Lung (tissue), 12 donors: ENCODE measurements around the gene PTRHD1. TPM values are rescaled to one million over a fixed set of nuclear protein-coding genes. Genes with fewer than 3 reads are reported as not detected.

Experiments
- ATAC-seq: fragments of 200-7000 bp; cut with Tn5 transposase; one replicate; pipeline ENCODE4 v1.9.1; 2020; ENCODE audit warnings: moderate number of reproducible peaks; ENCODE audit not compliant: insufficient read depth, low FRiP score
- DNase-seq, 3 donors: peaks; one replicate each; pipeline ENCODE4 v3.0.0-alpha.2; 2013 to 2017
- H3K27ac ChIP-seq, 2 donors: one replicate each; pipeline ENCODE4 v1.5.1; 2013; ENCODE audit warnings: mild to moderate bottlenecking in 2 of 2, moderate library complexity in 2 of 2, control low read depth in 1 of 2, inconsistent platforms in 1 of 2, low read depth in 1 of 2, low read length in 1 of 2
- H3K27me3 ChIP-seq, 3 donors: one replicate each; pipeline ENCODE4 v1.5.1; 2013; ENCODE audit warnings: low read length in 2 of 3; ENCODE audit not compliant: control insufficient read depth in 3 of 3, insufficient read depth in 3 of 3
- H3K36me3 ChIP-seq, 4 donors: one replicate each; pipeline ENCODE4 v1.5.1; 2013; ENCODE audit warnings: low read length in 4 of 4, mild to moderate bottlenecking in 1 of 4, moderate library complexity in 1 of 4; ENCODE audit not compliant: control insufficient read depth in 4 of 4, insufficient read depth in 4 of 4
- H3K4me1 ChIP-seq, 5 donors: one replicate each; pipeline ENCODE4 v1.5.1; 2013; ENCODE audit warnings: low read length in 5 of 5, mild to moderate bottlenecking in 2 of 5, moderate library complexity in 1 of 5; ENCODE audit not compliant: control insufficient read depth in 5 of 5, insufficient read depth in 5 of 5
- H3K4me3 ChIP-seq: one replicate; pipeline ENCODE4 v1.5.1; 2013; ENCODE audit warnings: mild to moderate bottlenecking, control low read depth, moderate library complexity
- H3K9ac ChIP-seq, 2 donors: one replicate each; pipeline ENCODE4 v1.5.1; 2013; ENCODE audit warnings: low read length in 2 of 2, control low read depth in 1 of 2; ENCODE audit not compliant: insufficient read depth in 1 of 2
- H3K9me3 ChIP-seq, 4 donors: one replicate each; pipeline ENCODE4 v1.5.1; 2013; ENCODE audit warnings: low read length in 3 of 4, mild to moderate bottlenecking in 1 of 4, moderate library complexity in 1 of 4; ENCODE audit not compliant: control insufficient read depth in 4 of 4, insufficient read depth in 3 of 4
- CTCF ChIP-seq: IDR thresholded peaks from 2 replicates; pipeline ENCODE4 v1.5.1; 2012; ENCODE audit warnings: mild to moderate bottlenecking; ENCODE audit errors: control extremely low read depth, extremely low read depth
- WGBS, 2 donors: extraction: QIAGEN DNeasy Blood & Tissue Kit; methylation state at CpG; one replicate each; pipeline ENCODE4 v1.1.7; 2013; 5-methylcytosine and 5-hydroxymethylcytosine counted together
- polyA plus RNA-seq, 2 donors: library from polyadenylated mRNA; stranded (reverse); fragments of 200-250 nt; gene quantifications; one replicate each; pipeline ENCODE4 v1.2.1, GENCODE V29; 2013
- total RNA-seq, 2 donors: library from RNA; depleted of rRNA in 1 of 2; stranded (reverse); fragments of >200 nt in 1 of 2; gene quantifications; one replicate each; pipeline ENCODE4 v1.2.1, GENCODE V29; 2014 to 2021
- donor health status: control.
- donor health status: control.
- donor health status: Bipolar disorder and iron deficiency.
- donor health status: healthy.
- donor health status: DM: yes; HTN: yes; CAD: no.

PTRHD1 gene
- total and polyA plus RNA-seq, 4 donors, result 22.3 to 39.2 (median 32.3) TPM

GRCh38 chr2:24768601-24769000, 24.6 kb downstream of the PTRHD1 start:
- ATAC-seq (no peak), DNase-seq (peak in 2 of 3 donors; percentile 57 to 69)
- no peak overlapping the region for H3K27ac ChIP-seq
- H3K36me3 ChIP-seq, result peaks cover 16 to 22% (median 19%) of the 10 kb centered on the region in 4 donors
- peaks cover 0 to 2% (median 0%) of the 10 kb centered on the region in 5 donors for H3K4me1 ChIP-seq
- H3K4me3 ChIP-seq, result no peak overlapping the region
- no peaks in the 10 kb centered on the region for H3K27me3 ChIP-seq
- no peak for TF ChIP-seq CTCF
- no peak overlapping the region for H3K9ac ChIP-seq
- WGBS, 2 donors, result 77 to 78% methylated on average over 7 of the region's 7 CpGs
- H3K9me3 ChIP-seq, result no peaks in the 10 kb centered on the region

- TF ChIP-seq CTCF, result no peak
Observed at GRCh38 chr2:24768013-24768412, 25.2 kb downstream of the PTRHD1 start.

GRCh38 chr2:24766609-24767008, 26.6 kb downstream of the PTRHD1 start:
- peaks cover 0 to 2% (median 0%) of the 10 kb centered on the region in 5 donors for H3K4me1 ChIP-seq
- no peaks in the 10 kb centered on the region for H3K27me3 ChIP-seq
- WGBS, 2 donors, result 61 to 72% methylated on average over 6 of the region's 6 CpGs
- no peaks in the 10 kb centered on the region for H3K9me3 ChIP-seq
- no peak overlapping the region for H3K9ac ChIP-seq
- TF ChIP-seq CTCF, result no peak
- ATAC-seq, result no peak
- H3K36me3 ChIP-seq, result peaks cover 20 to 27% (median 25%) of the 10 kb centered on the region in 4 donors
- no peak overlapping the region for H3K27ac ChIP-seq
- no peak for DNase-seq
- H3K4me3 ChIP-seq, result no peak overlapping the region

More at GRCh38 chr2:24768013-24768412, 25.2 kb downstream of the PTRHD1 start:
- WGBS, 2 donors, result 68 to 85% methylated on average over 5 of the region's 5 CpGs
- H3K27ac ChIP-seq, result peak overlapping the region in 1 of 2 donors; percentile 31
- peaks cover 0 to 2% (median 0%) of the 10 kb centered on the region in 5 donors for H3K4me1 ChIP-seq
- H3K9ac ChIP-seq, result no peak overlapping the region
- DNase-seq (peak; percentile 30 to 33 (median 32)), ATAC-seq (no peak)
- no peaks in the 10 kb centered on the region for H3K9me3 ChIP-seq
- no peaks in the 10 kb centered on the region for H3K27me3 ChIP-seq
- H3K36me3 ChIP-seq, result peaks cover 16 to 22% (median 20%) of the 10 kb centered on the region in 4 donors
- no peak overlapping the region for H3K4me3 ChIP-seq

- Histone ChIP-seq H3K4me3 (no peak overlapping the region), H3K27ac (no peak overlapping the region), H3K36me3 (peaks cover 16 to 25% (median 19%) of the 10 kb centered on the region in 4 donors), H3K4me1 (peaks cover 0 to 2% (median 0%) of the 10 kb centered on the region in 5 donors), H3K27me3 (no peaks in the 10 kb centered on the region), H3K9ac (no peak overlapping the region), H3K9me3 (no peaks in the 10 kb centered on the region)
- WGBS, 2 donors, result 94 to 95% methylated on average over 4 of the region's 4 CpGs
- no peak for TF ChIP-seq CTCF
- DNase-seq (no peak), ATAC-seq (no peak)
Observed at GRCh38 chr2:24763843-24764242, 29.3 kb downstream of the PTRHD1 start.
